A549 (cell line): ENCODE results near the gene GNAL.

ENCODE experiments used
- BHLHE40 ChIP-seq: IDR thresholded peaks from 2 replicates; pipeline ENCODE4 v1.6.1; 2012; ENCODE audit warnings: low read depth, low read length, inconsistent platforms
- CEBPB ChIP-seq, 2 experiments: fragments of >200 bp in 1 of 2; sonication (Bioruptor Twin) in 1 of 2; formaldehyde crosslinking in 1 of 2; IDR thresholded peaks; 2 replicates each; pipeline ENCODE4 v1.6.1; 2012 to 2016
- HMGXB4 ChIP-seq: fragments of 250-450 bp; sonication (Bioruptor Pico); IDR thresholded peaks from 2 replicates; pipeline ENCODE4 v1.5.0; 2021; ENCODE audit warnings: mild to moderate bottlenecking, moderate library complexity, borderline replicate concordance
- KDM1A ChIP-seq: fragments of 200-600 bp; sonication (generic); IDR thresholded peaks from 2 replicates; pipeline ENCODE4 v1.6.1; 2016; ENCODE audit warnings: low read depth, mild to moderate bottlenecking
- KDM5A ChIP-seq: fragments of 200-600 bp; sonication (generic); IDR thresholded peaks from 2 replicates; pipeline ENCODE4 v1.6.1; 2016; ENCODE audit warnings: antibody characterized with exemption, mild to moderate bottlenecking
- MAX ChIP-seq: IDR thresholded peaks from 2 replicates; pipeline ENCODE4 v1.6.1; 2012
- POLR2A ChIP-seq: IDR thresholded peaks from 2 replicates; pipeline ENCODE4 v1.6.1; 2012; ENCODE audit warnings: mild to moderate bottlenecking, low read length
- TF ChIP-seq, protein P1 (sequence below): fragments of 200-600 bp; sonication (generic); IDR thresholded peaks from 2 replicates; pipeline ENCODE4 v1.6.1; 2016; ENCODE audit warnings: antibody characterized with exemption, mild to moderate bottlenecking, moderate library complexity
- TF ChIP-seq, protein P2 (sequence below): fragments of >200 bp; sonication (Bioruptor Twin); formaldehyde crosslinking; IDR thresholded peaks from 3 replicates; pipeline ENCODE4 v1.5.1; 2016

DNA sequence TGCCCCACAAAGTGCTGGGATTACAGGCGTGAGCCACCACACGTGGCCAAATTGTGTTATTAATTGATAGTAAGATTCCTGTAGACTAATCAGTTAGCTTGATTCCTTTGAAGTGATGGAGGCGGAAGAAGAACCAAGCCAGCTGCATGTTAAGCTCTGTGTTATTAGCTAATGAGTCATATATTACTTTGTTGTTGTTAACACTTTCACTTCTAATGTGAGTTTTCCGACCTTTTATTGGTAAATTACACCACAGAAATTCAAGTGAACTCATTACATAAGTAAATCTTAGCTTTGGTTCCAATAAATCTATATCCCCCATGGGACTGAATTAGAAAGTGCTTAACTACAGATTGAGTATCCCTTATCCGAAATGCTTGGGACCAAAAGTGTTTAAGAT lies 182.4 kb downstream of the GNAL start:
- TF ChIP-seq POLR2A (no peak), BHLHE40 (no peak), KDM1A (no peak), CEBPB (IDR thresholded peaks at IDR 0.05) (no peak), KDM5A (no peak), HMGXB4 (no peak), MAX (no peak)
- TF ChIP-seq, protein P1, sequence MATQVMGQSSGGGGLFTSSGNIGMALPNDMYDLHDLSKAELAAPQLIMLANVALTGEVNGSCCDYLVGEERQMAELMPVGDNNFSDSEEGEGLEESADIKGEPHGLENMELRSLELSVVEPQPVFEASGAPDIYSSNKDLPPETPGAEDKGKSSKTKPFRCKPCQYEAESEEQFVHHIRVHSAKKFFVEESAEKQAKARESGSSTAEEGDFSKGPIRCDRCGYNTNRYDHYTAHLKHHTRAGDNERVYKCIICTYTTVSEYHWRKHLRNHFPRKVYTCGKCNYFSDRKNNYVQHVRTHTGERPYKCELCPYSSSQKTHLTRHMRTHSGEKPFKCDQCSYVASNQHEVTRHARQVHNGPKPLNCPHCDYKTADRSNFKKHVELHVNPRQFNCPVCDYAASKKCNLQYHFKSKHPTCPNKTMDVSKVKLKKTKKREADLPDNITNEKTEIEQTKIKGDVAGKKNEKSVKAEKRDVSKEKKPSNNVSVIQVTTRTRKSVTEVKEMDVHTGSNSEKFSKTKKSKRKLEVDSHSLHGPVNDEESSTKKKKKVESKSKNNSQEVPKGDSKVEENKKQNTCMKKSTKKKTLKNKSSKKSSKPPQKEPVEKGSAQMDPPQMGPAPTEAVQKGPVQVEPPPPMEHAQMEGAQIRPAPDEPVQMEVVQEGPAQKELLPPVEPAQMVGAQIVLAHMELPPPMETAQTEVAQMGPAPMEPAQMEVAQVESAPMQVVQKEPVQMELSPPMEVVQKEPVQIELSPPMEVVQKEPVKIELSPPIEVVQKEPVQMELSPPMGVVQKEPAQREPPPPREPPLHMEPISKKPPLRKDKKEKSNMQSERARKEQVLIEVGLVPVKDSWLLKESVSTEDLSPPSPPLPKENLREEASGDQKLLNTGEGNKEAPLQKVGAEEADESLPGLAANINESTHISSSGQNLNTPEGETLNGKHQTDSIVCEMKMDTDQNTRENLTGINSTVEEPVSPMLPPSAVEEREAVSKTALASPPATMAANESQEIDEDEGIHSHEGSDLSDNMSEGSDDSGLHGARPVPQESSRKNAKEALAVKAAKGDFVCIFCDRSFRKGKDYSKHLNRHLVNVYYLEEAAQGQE, result no peak
- TF ChIP-seq, protein P2, sequence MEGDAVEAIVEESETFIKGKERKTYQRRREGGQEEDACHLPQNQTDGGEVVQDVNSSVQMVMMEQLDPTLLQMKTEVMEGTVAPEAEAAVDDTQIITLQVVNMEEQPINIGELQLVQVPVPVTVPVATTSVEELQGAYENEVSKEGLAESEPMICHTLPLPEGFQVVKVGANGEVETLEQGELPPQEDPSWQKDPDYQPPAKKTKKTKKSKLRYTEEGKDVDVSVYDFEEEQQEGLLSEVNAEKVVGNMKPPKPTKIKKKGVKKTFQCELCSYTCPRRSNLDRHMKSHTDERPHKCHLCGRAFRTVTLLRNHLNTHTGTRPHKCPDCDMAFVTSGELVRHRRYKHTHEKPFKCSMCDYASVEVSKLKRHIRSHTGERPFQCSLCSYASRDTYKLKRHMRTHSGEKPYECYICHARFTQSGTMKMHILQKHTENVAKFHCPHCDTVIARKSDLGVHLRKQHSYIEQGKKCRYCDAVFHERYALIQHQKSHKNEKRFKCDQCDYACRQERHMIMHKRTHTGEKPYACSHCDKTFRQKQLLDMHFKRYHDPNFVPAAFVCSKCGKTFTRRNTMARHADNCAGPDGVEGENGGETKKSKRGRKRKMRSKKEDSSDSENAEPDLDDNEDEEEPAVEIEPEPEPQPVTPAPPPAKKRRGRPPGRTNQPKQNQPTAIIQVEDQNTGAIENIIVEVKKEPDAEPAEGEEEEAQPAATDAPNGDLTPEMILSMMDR, result no peak
